Measurements from ENCODE around the gene PTGR3. TPM values are rescaled to one million over a fixed set of nuclear protein-coding genes. Genes with fewer than 3 reads are reported as not detected.
A peak's percentile ranks its signal among the peaks of the same experiment; 100 is the strongest.

The PTGR3 gene
- total RNA-seq, 3 donors from 2014 or later, result 47.6 to 61.4 (median 57.1) TPM

- DNase-seq (no peak), ATAC-seq (no peak)
- no peak overlapping the region for H3K4me3 ChIP-seq
- no peak for TF ChIP-seq CTCF (IDR thresholded peaks at IDR 0.05)
- no peaks in the 10 kb centered on the region for H3K9me3 ChIP-seq
- peaks cover 51% of the 10 kb centered on the region for H3K4me1 ChIP-seq (ENCODE audit: low read depth)
- intact Hi-C loops (cut with DNase I, micrococcal nuclease), result no loop called here
- H3K36me3 ChIP-seq (ENCODE audit: low read depth), result no peaks in the 10 kb centered on the region
These were observed 3.8 kb upstream of the PTGR3 start for GRCh38 chr18:75212751-75213090.

- no peak for ATAC-seq
- intact Hi-C loops (cut with DNase I, micrococcal nuclease), result no loop called here
- peak overlapping the region; percentile 56 for H3K4me3 ChIP-seq
- no peak for TF ChIP-seq CTCF (IDR thresholded peaks at IDR 0.05)
- no peaks in the 10 kb centered on the region for H3K9me3 ChIP-seq
- no peaks in the 10 kb centered on the region for H3K36me3 ChIP-seq (ENCODE audit: low read depth)
- DNase-seq, result peak; percentile 54 to 73 (median 68)
- peaks cover 51% of the 10 kb centered on the region for H3K4me1 ChIP-seq (ENCODE audit: low read depth)
These were observed 3.2 kb upstream of the PTGR3 start for GRCh38 chr18:75211953-75212750.

- no peak for DNase-seq
- Histone ChIP-seq H3K9me3 (no peaks in the 10 kb centered on the region), H3K4me1 (ENCODE audit: low read depth) (peaks cover 51% of the 10 kb centered on the region), H3K4me3 (peak overlapping the region; percentile 56), H3K36me3 (ENCODE audit: low read depth) (no peaks in the 10 kb centered on the region)
- no peak for ATAC-seq
- intact Hi-C loops (cut with DNase I, micrococcal nuclease), result no loop called here
- TF ChIP-seq CTCF (IDR thresholded peaks at IDR 0.05), result no peak
These were observed 2.6 kb upstream of the PTGR3 start for GRCh38 chr18:75211626-75211952.

GRCh38 chr18:75211002-75211621 lies 2.2 kb upstream of the PTGR3 start:
- no peak for TF ChIP-seq CTCF (IDR thresholded peaks at IDR 0.05)
- intact Hi-C loops (cut with DNase I, micrococcal nuclease), result no loop called here
- Histone ChIP-seq H3K4me3 (peak overlapping the region; percentile 48), H3K9me3 (no peaks in the 10 kb centered on the region), H3K36me3 (ENCODE audit: low read depth) (no peaks in the 10 kb centered on the region), H3K4me1 (ENCODE audit: low read depth) (peaks cover 50% of the 10 kb centered on the region)
- ATAC-seq (no peak), DNase-seq (peak in 2 of 3 donors; percentile 57 to 65)

- no peak for TF ChIP-seq CTCF (IDR thresholded peaks at IDR 0.05)
- H3K4me3 ChIP-seq, result peak within 1 kb of the TSS; percentile 86
- ATAC-seq, result peak; percentile 57
- no peaks in the 10 kb centered on the region for H3K9me3 ChIP-seq
- H3K4me1 ChIP-seq (ENCODE audit: low read depth), result peaks cover 43% of the 10 kb centered on the region
- intact Hi-C loops (cut with DNase I, micrococcal nuclease), result no loop called here
- no peaks in the 10 kb centered on the region for H3K36me3 ChIP-seq (ENCODE audit: low read depth)
- peak in 1 of 3 donors; percentile 93 for DNase-seq
These were observed 1.5 kb upstream of the PTGR3 start, which contains the start of gene TSHZ1 for GRCh38 chr18:75210274-75211001. TSS of gene TSHZ1 (plus strand) at chr18:75210797. CDS start at chr18:75211877, 1,080 bp downstream.
